HG03060 (cell line): Measurements from ENCODE around the gene SCOC.

Source experiments
- ATAC-seq: cut with Tn5 transposase; IDR thresholded peaks from one replicate; pipeline ENCODE4 v1.9.1; 2021; ENCODE audit warnings: low read depth, moderate number of reproducible peaks; ENCODE audit not compliant: unreplicated experiment

Gene SCOC

DNA sequence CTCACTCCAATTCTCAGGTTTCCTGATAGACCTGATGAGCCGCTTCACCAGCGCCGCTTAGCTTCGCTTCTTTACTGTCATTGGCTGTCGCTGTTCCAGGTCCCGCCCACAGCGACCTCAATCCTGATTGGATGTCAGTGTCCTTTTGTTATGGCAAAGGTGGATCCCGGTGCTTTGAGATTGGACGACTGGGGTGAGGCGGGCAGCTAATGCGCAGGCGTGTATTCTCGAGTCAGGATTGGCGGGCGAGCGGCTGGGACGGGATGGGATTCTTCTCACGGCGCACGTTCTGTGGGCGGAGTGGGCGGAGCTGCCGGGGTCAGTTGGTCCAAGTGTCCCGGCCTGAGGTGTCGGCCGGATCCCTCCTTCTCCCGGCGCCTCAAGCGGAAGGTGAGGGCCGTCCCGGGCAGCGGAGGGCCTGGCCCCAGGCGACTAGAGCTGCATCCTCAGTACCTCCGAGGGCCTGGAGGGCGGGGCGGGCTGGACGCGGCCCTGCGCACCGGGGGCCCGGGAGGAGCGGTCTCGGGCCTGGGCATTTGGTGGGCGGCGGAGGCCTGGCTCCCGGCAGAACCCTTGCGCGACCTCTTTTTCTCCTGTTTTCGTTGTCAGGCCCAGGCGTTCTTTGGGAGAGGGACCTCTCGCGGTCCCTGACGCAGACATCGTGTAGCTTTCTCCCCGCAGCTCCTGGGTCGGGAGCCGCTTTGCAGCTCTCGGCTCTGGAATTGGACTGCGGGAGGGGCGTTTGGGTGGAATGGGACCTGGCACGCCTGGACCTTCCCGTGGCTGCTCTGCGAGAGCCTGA is at the start of gene SCOC:
Gene SCOC, plus strand, starts transcription at position 319 of the 802 bp plus-strand sequence. CDS start 5,525 bp downstream, outside the sequence.
- ATAC-seq, result peak; percentile 85

DNA sequence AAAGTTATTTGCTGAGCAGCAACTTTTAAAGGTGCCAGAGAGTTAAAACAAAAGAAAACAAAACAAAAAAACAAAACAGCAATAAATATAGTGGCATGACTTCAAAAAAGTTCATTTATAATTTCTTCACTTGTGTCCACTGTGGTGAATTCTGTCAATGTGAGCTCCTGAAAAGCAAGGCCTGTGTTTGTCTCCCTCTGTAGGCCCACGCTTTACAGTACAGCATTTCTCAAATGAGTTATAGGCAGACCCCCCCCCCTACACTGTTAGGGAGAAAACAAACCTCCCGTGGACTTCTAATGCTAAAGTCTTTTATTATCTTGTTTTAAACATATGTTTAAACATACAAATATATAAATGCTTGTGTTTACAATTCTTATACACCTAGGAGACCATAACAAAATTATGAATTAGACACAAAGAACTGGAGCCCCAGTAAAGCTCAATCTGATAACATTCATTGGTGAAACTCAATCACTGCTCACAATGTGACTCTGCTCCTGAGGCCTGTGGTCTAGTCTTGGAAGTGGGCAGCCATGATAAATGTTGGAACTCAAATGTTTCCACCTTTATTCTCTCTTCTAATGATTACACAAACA is 47.0 kb upstream of the SCOC start:
- no peak for ATAC-seq

DNA sequence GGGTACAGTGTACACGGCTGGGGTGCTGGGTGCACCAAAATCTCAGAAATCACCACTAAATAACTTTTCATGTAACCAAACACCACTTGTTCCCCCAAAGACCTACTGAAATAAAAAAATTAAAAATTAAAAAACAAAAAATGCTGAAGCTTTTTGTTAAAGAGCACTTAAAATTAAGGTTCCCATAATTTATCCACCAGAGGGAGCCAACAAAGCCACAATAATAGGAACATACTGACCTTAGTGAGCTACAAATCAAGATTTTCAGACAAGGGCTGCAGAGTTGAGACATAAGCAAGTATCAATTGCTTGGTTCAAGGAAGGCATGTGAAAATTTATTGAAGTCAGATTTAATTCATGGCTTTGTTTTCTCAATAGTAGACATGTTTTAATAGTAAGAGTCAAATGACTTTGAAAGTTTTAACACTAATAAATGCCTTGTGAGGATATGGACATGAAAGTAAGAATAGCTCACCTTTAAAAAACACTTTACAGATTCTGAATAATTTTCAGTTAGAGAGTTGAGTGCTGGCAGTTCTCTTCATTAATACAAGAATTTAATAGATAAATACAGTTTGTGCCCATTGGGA is 43.0 kb upstream of the SCOC start:
- ATAC-seq, result no peak

DNA sequence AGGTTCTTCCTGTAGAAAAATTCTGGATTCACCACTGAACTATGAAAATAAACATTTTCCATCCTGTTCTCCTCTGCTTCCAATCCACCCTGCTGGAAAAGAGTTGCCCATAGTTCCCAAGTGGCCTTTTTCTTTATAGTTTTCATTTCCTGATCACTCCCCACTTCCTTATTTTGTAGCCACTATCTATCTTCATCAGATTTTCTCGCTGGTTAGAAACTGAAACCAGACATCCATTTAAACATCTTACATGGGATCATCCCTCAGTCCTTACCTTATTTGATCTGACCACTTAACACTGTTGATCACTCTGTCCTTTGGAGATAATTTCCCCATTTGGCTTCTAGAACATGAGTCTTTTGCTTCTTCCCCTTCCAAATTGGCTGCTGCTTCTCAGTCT is 42.2 kb upstream of the SCOC start:
- no peak for ATAC-seq

DNA sequence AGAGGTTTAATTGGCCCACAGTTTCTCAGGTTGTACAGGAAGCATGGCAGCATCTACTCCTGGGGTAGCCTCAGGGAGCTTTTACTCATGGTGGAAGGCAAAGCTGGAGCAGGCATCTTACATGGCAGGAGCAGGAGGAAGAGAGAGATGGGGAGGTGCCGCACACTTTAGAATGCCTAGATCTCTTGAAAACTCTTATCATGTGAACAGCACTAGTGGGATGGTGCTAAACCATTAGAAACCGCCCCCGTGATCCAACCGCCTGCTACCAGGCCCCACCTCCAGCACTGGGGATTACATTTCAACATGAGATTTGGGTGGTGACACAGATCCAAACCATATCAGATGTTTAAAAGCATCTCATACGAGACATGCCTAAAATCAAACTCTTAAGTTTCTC is 41.6 kb upstream of the SCOC start:
- no peak for ATAC-seq

DNA sequence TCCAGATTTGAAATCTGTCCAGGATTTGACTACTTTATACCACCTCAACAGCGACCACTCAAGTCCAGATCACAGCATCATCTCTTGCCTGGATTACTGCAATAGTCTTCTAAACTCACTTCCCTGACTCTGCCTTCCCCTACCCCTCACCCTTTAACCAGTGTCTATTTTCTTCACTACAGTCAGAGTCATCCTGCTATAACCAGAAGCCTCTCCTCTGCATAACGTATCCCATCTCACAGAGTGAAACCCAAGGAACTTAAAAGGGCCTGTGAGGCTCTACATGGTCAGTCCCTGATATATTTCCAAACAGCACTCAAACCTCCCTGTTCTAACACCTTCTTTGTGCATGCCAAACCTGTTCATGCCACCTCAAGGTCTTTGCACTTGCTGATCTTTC is 40.7 kb upstream of the SCOC start:
- ATAC-seq, result no peak

DNA sequence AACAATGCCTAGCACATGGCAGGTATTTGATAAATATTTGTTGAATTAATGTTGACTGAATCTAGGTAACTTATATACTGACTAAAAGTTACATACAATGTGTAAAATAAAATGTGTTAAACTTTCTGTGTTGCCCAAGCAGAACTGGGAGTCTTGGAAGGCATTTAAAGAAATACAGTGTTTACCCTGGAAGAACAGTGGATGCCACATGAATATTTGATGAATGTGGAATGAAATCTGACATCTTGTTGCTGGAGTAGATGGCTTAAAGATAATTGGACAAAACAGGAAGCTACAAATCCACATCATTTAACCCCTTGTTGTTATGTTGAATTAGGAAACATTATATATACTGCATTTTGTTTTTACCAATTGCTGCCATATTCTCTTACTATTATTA is 39.9 kb upstream of the SCOC start:
- ATAC-seq, result no peak

DNA sequence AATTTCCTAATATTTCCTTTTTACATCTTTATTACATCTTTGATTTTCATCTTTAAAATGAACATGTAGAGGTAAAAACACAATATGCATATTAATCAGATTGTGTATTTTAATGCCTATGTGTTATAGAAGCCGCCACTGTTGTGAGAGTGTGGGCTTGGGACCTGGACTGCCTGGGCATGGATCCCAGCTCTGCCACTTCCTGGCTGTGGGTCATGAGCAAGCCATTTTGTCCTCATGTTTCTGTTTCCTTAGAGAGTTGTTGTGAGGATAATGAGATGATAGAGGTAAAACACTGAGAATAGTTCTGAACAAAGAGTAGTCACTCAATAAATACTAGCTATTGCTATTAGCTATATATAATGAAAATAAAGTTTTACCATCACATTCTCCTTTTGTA is 38.4 kb upstream of the SCOC start:
- no peak for ATAC-seq

DNA sequence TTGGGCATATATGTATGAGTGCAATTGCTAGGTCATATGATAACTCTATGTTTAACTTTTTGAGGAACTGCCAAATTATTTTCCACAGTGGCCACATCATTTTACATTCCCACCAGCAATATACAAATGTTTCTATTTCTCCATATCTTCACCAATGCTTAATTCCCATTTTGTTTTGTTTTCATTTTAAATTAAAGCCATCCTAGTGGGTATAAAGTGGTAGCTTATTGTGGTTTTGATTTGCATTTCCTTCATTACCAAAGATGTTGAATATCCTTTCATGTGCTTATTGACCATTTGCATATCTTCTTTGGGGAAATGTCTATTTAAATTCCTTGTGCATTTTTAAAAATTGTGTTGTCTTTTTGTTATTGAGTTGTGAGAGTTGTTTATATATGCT is 36.7 kb upstream of the SCOC start:
- ATAC-seq, result no peak

DNA sequence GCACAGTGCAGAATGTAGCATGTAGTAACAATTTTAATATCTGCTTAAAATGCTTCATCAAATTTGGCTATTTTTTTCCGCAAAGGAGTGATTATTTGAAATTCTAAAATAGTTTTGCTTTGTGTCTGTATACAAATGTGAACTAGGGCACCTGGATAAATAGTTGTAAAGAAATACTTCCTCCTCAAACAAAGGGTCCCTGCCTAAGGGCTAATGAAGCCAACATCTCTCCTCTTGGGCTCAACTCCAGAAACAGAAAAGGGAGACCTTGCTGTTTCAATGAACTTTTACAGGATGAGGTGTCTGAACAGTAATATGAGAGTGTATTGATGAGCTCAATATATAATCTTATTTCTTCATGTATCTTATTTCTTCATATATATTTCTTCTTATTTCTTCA is 30.8 kb upstream of the SCOC start:
- ATAC-seq, result no peak

DNA sequence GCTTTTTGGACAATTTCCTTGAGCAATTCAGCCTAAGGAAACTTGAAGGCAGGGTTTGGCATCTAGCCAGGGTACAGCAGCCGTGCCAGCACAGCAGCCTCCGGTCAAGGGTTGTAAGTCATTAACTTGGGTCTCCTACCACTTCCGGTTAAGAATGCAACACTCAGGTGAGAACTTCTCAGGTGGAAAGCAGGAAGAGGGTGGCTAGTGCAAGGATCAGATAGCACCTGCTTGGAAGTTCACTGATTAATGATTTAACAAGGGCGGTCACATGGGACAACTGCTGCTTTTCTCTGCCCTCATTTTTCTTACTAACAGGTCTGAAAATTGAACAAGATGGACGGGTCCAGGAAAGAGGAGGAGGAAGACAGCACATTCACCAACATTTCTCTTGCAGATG is 30.1 kb upstream of the SCOC start:
- ATAC-seq, result peak; percentile 85

DNA sequence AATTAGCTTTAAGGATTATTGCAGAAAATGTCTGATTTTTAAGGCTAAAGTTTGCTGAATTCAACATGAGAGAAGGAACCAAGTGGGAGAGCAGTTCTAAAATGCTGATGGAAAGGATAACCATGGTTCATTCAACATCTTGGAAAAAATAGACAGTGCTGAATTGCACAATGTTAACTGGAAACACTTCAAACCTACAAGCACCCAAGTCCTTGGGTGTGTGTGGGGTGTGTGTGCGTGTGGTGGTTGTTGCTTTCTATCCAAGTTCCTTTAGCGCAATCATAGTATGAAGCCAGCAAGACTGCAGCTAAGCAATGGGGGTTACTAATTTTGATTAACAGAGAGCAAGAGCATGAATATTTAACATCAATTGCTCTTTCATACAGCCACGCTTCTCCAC is 29.3 kb upstream of the SCOC start:
- ATAC-seq, result no peak

DNA sequence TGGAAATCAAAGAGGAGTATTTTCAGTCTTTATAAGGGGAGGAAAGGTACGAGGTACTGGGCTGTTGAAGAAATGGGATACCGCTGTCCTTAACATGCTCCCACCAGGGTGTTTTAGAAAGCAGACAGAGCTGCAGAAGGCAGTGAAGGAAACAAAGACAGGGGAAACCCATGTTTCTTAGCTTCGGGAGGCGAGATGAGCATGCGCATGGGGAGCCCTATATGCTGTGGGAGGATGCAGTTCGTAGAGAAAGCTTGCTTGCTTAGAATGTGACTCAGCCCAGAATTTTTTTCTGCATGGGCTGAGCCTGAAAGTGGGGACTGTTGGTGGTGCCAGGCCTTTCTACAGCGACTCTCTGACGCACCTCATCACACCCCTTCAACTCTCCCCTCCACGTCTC is 28.8 kb upstream of the SCOC start:
- no peak for ATAC-seq

DNA sequence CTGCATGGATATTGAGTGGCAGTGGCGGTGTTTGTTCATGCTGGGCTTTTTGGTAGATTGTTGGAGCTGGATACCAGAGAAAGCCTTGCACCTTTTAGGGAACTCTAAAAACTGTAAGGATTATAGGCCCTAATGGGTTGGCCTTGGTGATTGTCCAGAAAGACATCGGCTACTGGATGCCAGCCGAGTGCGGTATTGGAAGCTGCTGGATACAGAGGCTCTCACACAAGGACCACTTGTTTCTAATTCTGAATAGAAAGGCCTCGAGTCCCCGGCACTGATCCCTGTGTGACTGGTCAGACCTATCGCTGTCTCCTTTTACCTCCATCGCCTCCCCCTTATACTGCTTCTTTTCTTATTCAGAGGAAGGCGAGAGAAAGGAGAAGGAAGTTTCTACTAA is 27.3 kb upstream of the SCOC start:
- ATAC-seq, result no peak

DNA sequence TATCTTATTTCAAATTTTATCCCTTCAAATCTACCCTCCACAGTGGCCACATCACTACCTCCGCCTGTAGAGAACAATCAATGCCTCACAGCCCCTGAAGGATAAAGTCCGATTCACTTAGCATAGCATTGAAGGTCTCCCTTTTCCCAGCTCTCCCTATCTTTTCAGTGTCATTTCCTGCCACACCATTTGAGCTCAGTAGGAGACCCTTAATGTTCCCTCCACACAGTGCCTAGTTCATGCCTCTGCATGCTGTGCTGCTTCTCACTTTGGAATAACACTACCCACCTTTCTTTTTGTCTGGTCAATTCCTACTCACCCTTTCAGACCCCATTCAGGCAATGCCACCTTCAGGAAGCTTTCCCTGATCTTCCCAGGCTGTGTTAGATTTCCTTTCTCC is 23.6 kb upstream of the SCOC start:
- ATAC-seq, result no peak

DNA sequence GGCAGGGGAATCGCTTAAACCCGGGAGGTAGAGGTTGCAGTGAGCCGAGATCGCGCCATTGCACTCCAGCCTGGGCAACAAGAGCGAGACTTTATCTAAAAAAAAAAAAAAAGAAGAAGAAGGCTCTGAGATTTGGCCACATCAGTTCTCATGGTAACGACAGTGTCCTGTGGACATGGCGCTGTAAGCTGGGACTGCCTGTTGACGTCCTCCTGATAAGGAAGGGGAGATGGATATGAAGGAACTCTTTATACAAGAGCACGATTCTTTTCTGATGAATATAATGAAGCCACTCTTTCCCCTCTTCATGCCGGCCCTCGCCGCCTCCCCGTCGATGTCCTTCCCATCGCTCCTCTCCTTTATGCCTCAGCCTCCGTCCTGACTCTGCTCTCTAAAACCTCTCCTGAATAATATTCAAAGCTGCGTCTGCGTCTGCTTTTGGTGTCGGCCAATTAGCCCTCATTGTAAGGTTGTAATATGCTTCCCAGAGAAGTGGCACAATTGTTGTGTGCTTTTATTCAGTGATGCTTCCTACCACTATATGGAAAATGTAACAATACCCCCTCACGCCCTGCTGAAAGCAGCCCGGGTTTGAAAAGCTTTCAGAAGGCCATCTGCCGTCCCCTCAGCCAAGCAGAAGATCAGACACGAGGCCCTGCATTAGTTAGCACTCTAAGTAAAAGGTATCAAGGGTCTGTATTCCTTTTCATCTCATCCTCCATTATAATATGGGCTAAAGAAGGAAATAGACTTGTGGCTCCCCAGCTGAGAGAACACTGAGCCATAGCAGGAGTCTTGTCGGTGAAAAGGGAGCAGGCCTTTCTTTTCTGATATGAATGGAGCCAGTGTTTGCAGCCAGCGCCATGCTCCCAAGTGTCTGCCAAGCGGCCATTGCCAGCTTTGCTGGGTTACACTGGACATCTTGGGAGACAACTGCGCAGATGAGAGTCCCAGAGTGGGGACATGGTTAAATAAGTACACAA is 22.1 kb upstream of the SCOC start:
- no peak for ATAC-seq

DNA sequence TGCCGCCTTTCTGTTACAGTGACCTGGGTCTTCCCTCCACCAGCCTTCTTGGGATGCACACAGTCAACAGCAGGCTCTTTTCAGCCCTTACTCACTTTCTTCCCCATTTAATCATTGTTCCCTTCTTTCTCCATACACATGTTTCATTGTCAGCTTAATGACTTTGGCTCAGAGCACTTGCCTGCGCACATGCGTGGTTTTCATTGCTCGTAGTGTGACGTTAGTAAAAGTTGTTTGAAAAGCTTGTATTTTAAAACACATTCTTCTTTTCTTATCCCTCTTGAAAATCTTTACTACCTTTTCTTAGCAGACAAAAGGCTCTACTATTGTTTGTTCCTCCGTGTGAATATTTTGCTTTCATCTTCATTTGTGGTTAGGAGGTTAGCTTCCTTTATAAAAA is 19.7 kb upstream of the SCOC start:
- no peak for ATAC-seq

DNA sequence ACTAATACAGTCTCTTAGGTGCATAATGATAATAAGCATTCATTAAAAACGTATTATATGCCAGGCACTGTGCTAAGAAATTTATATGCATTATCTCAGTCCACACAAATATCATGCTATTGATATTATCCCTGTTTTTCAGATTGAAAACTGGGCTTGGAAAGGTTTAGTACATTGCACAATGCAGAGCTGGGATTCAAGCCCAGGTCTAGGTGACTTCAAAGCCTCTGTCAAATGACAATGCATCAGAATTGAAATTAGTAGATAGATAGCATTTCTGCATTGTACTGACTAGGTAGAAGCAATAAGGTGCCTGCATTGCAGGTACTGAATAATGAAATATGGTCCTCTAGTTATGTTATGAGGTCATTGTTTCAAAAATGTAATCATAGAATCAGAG is 18.2 kb upstream of the SCOC start:
- no peak for ATAC-seq

DNA sequence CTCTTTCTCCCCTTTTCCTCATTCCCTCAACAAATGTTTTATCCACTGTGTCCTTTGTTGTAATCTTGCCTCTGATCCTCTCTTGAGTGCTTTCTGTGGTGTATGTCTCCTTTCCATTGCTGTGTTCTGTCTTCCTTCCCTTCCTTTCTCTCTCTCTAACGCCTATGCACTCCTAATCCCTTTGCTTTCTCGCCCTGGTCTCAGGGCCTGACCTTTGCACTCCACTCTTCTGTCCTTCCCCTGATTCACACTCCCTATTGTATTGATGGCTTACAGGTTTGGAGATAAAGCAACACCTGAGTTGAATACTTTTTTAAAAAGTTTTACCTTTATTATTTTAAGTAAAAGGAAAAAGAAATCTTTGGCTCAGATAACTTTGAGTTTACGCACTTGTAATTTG is 15.6 kb upstream of the SCOC start:
- ATAC-seq, result no peak

DNA sequence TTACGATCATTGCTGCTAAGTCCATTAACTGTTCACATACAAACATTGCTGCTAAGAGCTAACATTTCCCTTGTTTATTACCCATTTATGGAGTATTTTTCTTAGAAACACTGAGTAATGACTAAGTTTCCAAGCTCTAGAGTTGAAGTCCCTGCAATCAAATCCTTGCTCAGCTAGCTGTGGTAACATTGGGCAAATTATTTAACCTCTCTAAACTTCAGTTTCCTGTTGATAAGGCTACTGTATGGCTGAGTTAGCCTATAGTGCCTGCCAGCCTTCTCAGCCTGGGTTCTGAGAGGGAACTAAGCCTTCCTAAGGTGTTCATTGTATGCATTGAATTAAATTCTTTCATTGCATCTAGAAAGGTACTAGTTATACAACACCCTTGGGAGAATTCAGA is 15.2 kb upstream of the SCOC start:
- no peak for ATAC-seq
